Tibial nerve (tissue), 4 donors: ENCODE results near the gene STK17A. TPM values are rescaled to one million over a fixed set of nuclear protein-coding genes. Genes with fewer than 3 reads are reported as not detected.

ENCODE experiments used
- DNase-seq, 2 donors: peaks; one replicate each; pipeline ENCODE4 v3.0.0-alpha.2; 2019; ENCODE audit warnings: low spot score in 2 of 2
- H3K27ac ChIP-seq, 4 donors: fragments of 200-600 bp; sonication (generic) in 3 of 4; one replicate each; pipeline ENCODE4 v1.5.1; 2017 to 2019; ENCODE audit warnings: mild to moderate bottlenecking in 1 of 4
- H3K27me3 ChIP-seq, 2 donors: fragments of 200-600 bp; sonication (generic) in 1 of 2; one replicate each; pipeline versions ENCODE4 v1.5.1 to v1.6.0; 2017 to 2019
- H3K36me3 ChIP-seq, 3 donors: fragments of 200-600 bp; sonication (generic); one replicate each; pipeline ENCODE4 v1.5.1; 2018 to 2019
- H3K4me1 ChIP-seq, 4 donors: fragments of 200-600 bp; sonication (generic) in 3 of 4; one replicate each; pipeline ENCODE4 v1.5.1; 2017 to 2019
- H3K4me3 ChIP-seq, 4 donors: fragments of 200-600 bp; sonication (generic) in 3 of 4; one replicate each; pipeline ENCODE4 v1.5.1; 2017 to 2019; ENCODE audit warnings: mild to moderate bottlenecking in 1 of 4, moderate library complexity in 1 of 4
- H3K9me3 ChIP-seq, 4 donors: fragments of 200-600 bp; sonication (generic) in 3 of 4; one replicate each; pipeline ENCODE4 v1.5.1; 2017 to 2019
- CTCF ChIP-seq, 5 experiments: fragments of 200-600 bp in 3 of 5; fragments of 450-650 bp in 2 of 5; sonication (generic) in 3 of 5; IDR thresholded peaks; one replicate each; pipeline ENCODE4 v1.5.1; 2016 to 2019; ENCODE audit warnings: antibody characterized with exemption in 5 of 5, mild to moderate bottlenecking in 3 of 5, moderate library complexity in 2 of 5
- EP300 ChIP-seq, 2 donors: sonication (generic); formaldehyde crosslinking; IDR thresholded peaks; one replicate each; pipeline ENCODE4 v1.6.1; 2017; ENCODE audit warnings: antibody characterized with exemption in 2 of 2, mild to moderate bottlenecking in 1 of 2
- POLR2A ChIP-seq, 2 donors: fragments of 450-650 bp; IDR thresholded peaks; one replicate each; pipeline ENCODE4 v1.6.1; 2017; ENCODE audit warnings: antibody characterized with exemption in 2 of 2, mild to moderate bottlenecking in 2 of 2, moderate library complexity in 2 of 2
- WGBS, 2 donors: methylation state at CpG; one replicate each; pipeline ENCODE4 v1.1.5; 2018; 5-methylcytosine and 5-hydroxymethylcytosine counted together
- total RNA-seq, 4 donors: library from RNA; depleted of rRNA; stranded (reverse); fragments of >200 nt; gene quantifications; one replicate each; pipeline ENCODE4 v1.1.0, GENCODE V29; 2016

The STK17A gene
- total RNA-seq, 4 donors from 2014 or later = 9.0 to 23.6 (median 13.5) TPM

DNA sequence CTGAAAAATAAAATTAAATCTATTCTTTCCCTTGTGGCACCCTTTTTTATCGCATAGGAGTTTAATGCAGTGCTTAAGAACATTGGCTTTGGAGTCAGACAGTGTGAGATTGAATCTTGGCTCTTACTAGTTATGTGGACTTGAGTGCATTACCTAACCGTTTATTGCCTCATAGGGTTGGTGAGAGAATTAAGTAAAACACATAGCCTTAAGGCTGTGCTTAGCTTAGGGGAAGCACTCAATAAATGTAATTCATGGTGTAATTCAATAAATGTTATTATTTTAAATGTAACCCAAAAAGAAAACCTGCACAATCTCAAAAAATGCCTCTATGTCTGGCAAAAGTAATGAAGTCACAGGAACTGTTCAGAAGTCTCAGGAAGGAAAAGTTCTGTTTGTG is 2.7 kb downstream of the STK17A start:
- Histone ChIP-seq H3K27me3 (no peaks in the 10 kb centered on the region), H3K4me3 (no peak overlapping the region), H3K4me1 (peaks cover 0 to 60% (median 27%) of the 10 kb centered on the region in 4 donors), H3K9me3 (no peaks in the 10 kb centered on the region), H3K36me3 (no peaks in the 10 kb centered on the region), H3K27ac (peak overlapping the region in 2 of 4 donors; percentile 89 to 94)
- TF ChIP-seq EP300 (IDR thresholded peaks at IDR 0.05) = no peak
- TF ChIP-seq POLR2A (IDR thresholded peaks at IDR 0.05) = no peak
- TF ChIP-seq CTCF (IDR thresholded peaks at IDR 0.05) = no peak
- WGBS, 2 donors = 46 to 63% methylated on average over 2 of the region's 2 CpGs
- DNase-seq = no peak

GRCh38 chr7:43586251-43586900 is 3.5 kb downstream of the STK17A start:
- TF ChIP-seq EP300 (IDR thresholded peaks at IDR 0.05) (no peak), POLR2A (IDR thresholded peaks at IDR 0.05) (no peak), CTCF (IDR thresholded peaks at IDR 0.05) (no peak)
- H3K9me3 ChIP-seq = no peaks in the 10 kb centered on the region
- WGBS, 2 donors = 63 to 66% methylated on average over 4 of the region's 4 CpGs
- H3K27ac ChIP-seq = peak overlapping the region in 2 of 4 donors; percentile 89 to 94
- no peaks in the 10 kb centered on the region for H3K27me3 ChIP-seq
- no peaks in the 10 kb centered on the region for H3K36me3 ChIP-seq
- DNase-seq = no peak
- peaks cover 0 to 65% (median 30%) of the 10 kb centered on the region in 4 donors for H3K4me1 ChIP-seq
- H3K4me3 ChIP-seq = no peak overlapping the region

GRCh38 chr7:43588477-43589132 is 5.7 kb downstream of the STK17A start:
- DNase-seq = no peak
- TF ChIP-seq CTCF (IDR thresholded peaks at IDR 0.05) = no peak
- no peaks in the 10 kb centered on the region for H3K9me3 ChIP-seq
- H3K36me3 ChIP-seq = no peaks in the 10 kb centered on the region
- WGBS, 2 donors = 95 to 97% methylated on average over 5 of the region's 5 CpGs
- H3K27ac ChIP-seq = no peak overlapping the region
- H3K4me1 ChIP-seq = peaks cover 0 to 71% (median 34%) of the 10 kb centered on the region in 4 donors
- H3K4me3 ChIP-seq = no peak overlapping the region
- H3K27me3 ChIP-seq = no peaks in the 10 kb centered on the region

- Histone ChIP-seq H3K9me3 (no peaks in the 10 kb centered on the region), H3K27me3 (no peaks in the 10 kb centered on the region), H3K27ac (no peak overlapping the region), H3K4me1 (peaks cover 0 to 70% (median 32%) of the 10 kb centered on the region in 4 donors), H3K4me3 (no peak overlapping the region), H3K36me3 (no peaks in the 10 kb centered on the region)
- no peak for DNase-seq
- TF ChIP-seq EP300 (IDR thresholded peaks at IDR 0.05) (no peak), POLR2A (IDR thresholded peaks at IDR 0.05) (no peak), CTCF (IDR thresholded peaks at IDR 0.05) (no peak)
These were observed 6.2 kb downstream of the STK17A start for GRCh38 chr7:43589133-43589478.

DNA sequence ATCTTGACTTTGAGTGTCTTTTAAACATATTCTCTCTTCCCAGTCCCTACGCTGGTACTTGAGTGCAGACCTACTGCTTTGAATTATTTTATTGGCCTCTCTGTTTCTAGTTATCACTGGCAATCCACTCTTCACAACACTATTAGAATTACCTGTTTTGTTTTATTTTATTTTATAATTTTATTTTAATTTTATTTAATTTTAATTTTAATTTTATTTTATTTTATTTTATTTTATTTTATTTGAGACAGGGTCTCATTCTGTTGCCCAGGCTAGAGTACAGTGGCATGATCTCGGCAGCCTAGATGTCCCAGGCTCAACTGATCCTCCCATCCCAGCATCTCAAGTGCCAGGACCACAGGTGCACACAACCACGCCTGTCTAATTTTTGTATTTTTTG is 6.8 kb downstream of the STK17A start:
- H3K4me1 ChIP-seq = peaks cover 0 to 64% (median 27%) of the 10 kb centered on the region in 4 donors
- no peak overlapping the region for H3K27ac ChIP-seq

More for the DNA sequence above, 6.8 kb downstream of the STK17A start:
- DNase-seq = no peak
- no peak for TF ChIP-seq EP300 (IDR thresholded peaks at IDR 0.05)
- no peak for TF ChIP-seq POLR2A (IDR thresholded peaks at IDR 0.05)
- no peak for TF ChIP-seq CTCF (IDR thresholded peaks at IDR 0.05)
- no peaks in the 10 kb centered on the region for H3K9me3 ChIP-seq
- 96 to 98% methylated on average over 3 of the region's 3 CpGs for WGBS, 2 donors
- H3K36me3 ChIP-seq = no peaks in the 10 kb centered on the region
- no peak overlapping the region for H3K4me3 ChIP-seq
- H3K27me3 ChIP-seq = no peaks in the 10 kb centered on the region
